SH-SY5Y (cell line): Measurements from ENCODE around the gene SSBP3.

Source experiments
- GATA2 ChIP-seq: IDR thresholded peaks from 2 replicates; pipeline ENCODE4 v1.6.1; 2011; ENCODE audit warnings: mild to moderate bottlenecking, low read depth, low read length
- GATA3 ChIP-seq: IDR thresholded peaks from 2 replicates; pipeline ENCODE4 v1.6.1; 2011; ENCODE audit warnings: low read depth, mild to moderate bottlenecking, low read length, moderate library complexity

- no peak for TF ChIP-seq GATA3
- TF ChIP-seq GATA2, result no peak
Observed at GRCh38 chr1:54275349-54275748, 130.8 kb downstream of the SSBP3 start.
